Right lobe of liver (tissue), 6 donors: ENCODE data around the gene IL6R. TPM values are rescaled to one million over a fixed set of nuclear protein-coding genes. Genes with fewer than 3 reads are reported as not detected.

Source experiments
- ATAC-seq, 4 donors: fragments of 200-7000 bp; cut with Tn5 transposase; one replicate each; pipeline ENCODE4 v1.9.1; 2020; ENCODE audit warnings: mild to moderate bottlenecking in 4 of 4, moderate library complexity in 4 of 4
- DNase-seq, 3 donors: peaks; one replicate each; pipeline ENCODE4 v3.0.0-alpha.2; 2020
- H3K27ac ChIP-seq, 3 donors: fragments of 200-600 bp; one replicate each; pipeline ENCODE4 v1.8.0; 2022
- H3K27me3 ChIP-seq, 2 donors: fragments of 200-600 bp; one replicate each; pipeline ENCODE4 v1.8.0; 2022
- H3K36me3 ChIP-seq, 4 donors: fragments of 200-600 bp; sonication (generic) in 1 of 4; one replicate each; pipeline versions ENCODE4 v1.5.1 to v1.8.0; 2017 to 2022; ENCODE audit warnings: control low read depth in 1 of 4
- H3K4me1 ChIP-seq, 4 donors: fragments of 200-600 bp; sonication (generic) in 1 of 4; one replicate each; pipeline versions ENCODE4 v1.5.1 to v1.8.0; 2017 to 2022; ENCODE audit warnings: control low read depth in 1 of 4
- H3K4me3 ChIP-seq, 3 donors: fragments of 200-600 bp; one replicate each; pipeline ENCODE4 v1.8.0; 2022
- H3K9me3 ChIP-seq, 4 donors: fragments of 200-600 bp; sonication (generic) in 1 of 4; one replicate each; pipeline versions ENCODE4 v1.5.1 to v1.8.0; 2017 to 2022; ENCODE audit warnings: control low read depth in 1 of 4
- CTCF ChIP-seq, 4 donors: fragments of 200-600 bp in 3 of 4; fragments of 450-650 bp in 1 of 4; IDR thresholded peaks; one replicate each; pipeline versions ENCODE4 v1.5.1 to v1.8.0; 2016 to 2022; ENCODE audit warnings: antibody characterized with exemption in 4 of 4, mild to moderate bottlenecking in 2 of 4
- POLR2A ChIP-seq: fragments of 450-650 bp; IDR thresholded peaks from one replicate; pipeline ENCODE4 v1.6.1; 2017; ENCODE audit warnings: antibody characterized with exemption, mild to moderate bottlenecking
- whole genome bisulfite sequencing: methylation state at CpG from one replicate; pipeline ENCODE4 v1.1.6; 2018; ENCODE audit warnings: low coverage, low lambda C conversion rate; ENCODE audit not compliant: insufficient coverage; ENCODE audit errors: missing lambda C conversion rate; 5-methylcytosine and 5-hydroxymethylcytosine counted together
- intact Hi-C, 2 donors: fragments of 100-400 bp; cut with DNase I; formaldehyde crosslinking; loops; one replicate each; pipeline versions ENCODE4 v1.11.2 to v1.14.1; 2022
- total RNA-seq, 6 experiments: library from RNA; depleted of rRNA in 2 of 6; stranded (reverse); fragments of >200 nt in 2 of 6; fragmentation: NEBNext Ultra II Directional in 3 of 6; extraction: Animal tissue kit (Norgen Biotek cat#: 25700) in 3 of 6; gene quantifications; one replicate each; pipeline versions ENCODE4 v1.1.0 to v1.2.4, GENCODE V29; 2016 to 2023
- donor health status: DM: no; HTN: yes; CAD: no.
- donor health status: DM: no; HTN: no; CAD: no.
- donor health status: DM: no; HTN: no; CAD: no.
- donor health status: DM: no; HTN: yes; CAD: no.
- donor health status: DM: no; HTN: yes; CAD: no.

The IL6R gene
- total RNA-seq, 6 experiments from 2014 or later: 32.2 to 145 (median 68.2) TPM

- Histone ChIP-seq H3K36me3 (no peaks in the 10 kb centered on the region), H3K27me3 (no peaks in the 10 kb centered on the region), H3K4me1 (peaks cover 0 to 7% (median 0%) of the 10 kb centered on the region in 4 donors), H3K9me3 (no peaks in the 10 kb centered on the region), H3K4me3 (no peak overlapping the region), H3K27ac (no peak overlapping the region)
- no peak for TF ChIP-seq POLR2A
- TF ChIP-seq CTCF (IDR thresholded peaks at IDR 0.05): no peak
- 100% methylated on average over 1 of the region's 1 CpG for WGBS
- ATAC-seq (no peak), DNase-seq (peak in 1 of 3 donors; percentile 20)
- intact Hi-C loops: loop anchor here (10.0 kb wide), 2 partner anchors 68 to 78 kb away; partner anchors contain the start of gene UBE2Q1 (in 1 of the 2)
Observed at GRCh38 chr1:154476791-154477190, 71.6 kb downstream of the IL6R start.

GRCh38 chr1:154478013-154478412 is 72.9 kb downstream of the IL6R start:
- ATAC-seq: peak in 2 of 4 donors; percentile 9 to 29
- DNase-seq: peak in 1 of 3 donors; percentile 35
- H3K4me3 ChIP-seq: no peak overlapping the region
- H3K4me1 ChIP-seq: peaks cover 0 to 7% (median 0%) of the 10 kb centered on the region in 4 donors
- intact Hi-C loops: loop anchor here (10.0 kb wide), 2 partner anchors 67 to 77 kb away; partner anchors contain the start of gene UBE2Q1 (in 1 of the 2)
- 83% methylated on average over 8 of the region's 8 CpGs for WGBS
- H3K27ac ChIP-seq: no peak overlapping the region
- no peaks in the 10 kb centered on the region for H3K36me3 ChIP-seq
- no peaks in the 10 kb centered on the region for H3K27me3 ChIP-seq
- TF ChIP-seq CTCF (IDR thresholded peaks at IDR 0.05) (no peak), POLR2A (no peak)
- no peaks in the 10 kb centered on the region for H3K9me3 ChIP-seq

DNA sequence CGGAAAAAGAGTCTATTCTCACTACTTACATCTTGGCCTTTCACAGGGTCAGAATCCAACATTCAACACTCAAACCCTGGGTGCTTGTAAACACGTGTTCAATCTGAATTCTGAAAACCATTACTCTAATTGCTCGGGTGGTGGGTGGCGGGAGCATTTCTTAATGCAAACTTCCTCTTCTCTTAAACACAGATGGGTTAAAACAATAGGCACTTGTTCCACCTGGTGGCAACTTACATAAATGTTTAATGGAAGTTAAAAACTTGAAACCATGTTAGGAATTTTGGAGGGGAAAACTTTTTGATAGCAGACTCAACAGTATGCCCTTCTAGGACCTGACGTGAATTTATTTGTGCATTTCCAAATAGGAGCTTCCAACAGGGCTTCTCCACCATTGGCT is 73.5 kb downstream of the IL6R start:
- DNase-seq (peak in 1 of 3 donors; percentile 27), ATAC-seq (no peak)
- H3K27ac ChIP-seq: no peak overlapping the region
- H3K4me1 ChIP-seq: peaks cover 0 to 7% (median 0%) of the 10 kb centered on the region in 4 donors
- H3K4me3 ChIP-seq: no peak overlapping the region
- H3K9me3 ChIP-seq: no peaks in the 10 kb centered on the region
- intact Hi-C loops: loop anchor here (10.0 kb wide), 2 partner anchors 66 to 76 kb away; partner anchors contain the start of gene UBE2Q1 (in 1 of the 2)
- WGBS: 48% methylated on average over 4 of the region's 5 CpGs
- no peaks in the 10 kb centered on the region for H3K36me3 ChIP-seq
- TF ChIP-seq POLR2A (no peak), CTCF (IDR thresholded peaks at IDR 0.05) (peak in 2 of 4 donors; percentile 6 to 19)
- no peaks in the 10 kb centered on the region for H3K27me3 ChIP-seq

GRCh38 chr1:154479764-154480421 is 74.8 kb downstream of the IL6R start:
- ATAC-seq: peak; percentile 94 to 97 (median 96)
- WGBS: 25% methylated on average over 9 of the region's 9 CpGs
- TF ChIP-seq CTCF (IDR thresholded peaks at IDR 0.05) (peak; percentile 93 to 99 (median 94)), POLR2A (no peak)
- no peaks in the 10 kb centered on the region for H3K36me3 ChIP-seq
- H3K4me1 ChIP-seq: peaks cover 0 to 7% (median 0%) of the 10 kb centered on the region in 4 donors
- no peak overlapping the region for H3K4me3 ChIP-seq
- H3K27me3 ChIP-seq: no peaks in the 10 kb centered on the region
- no peak overlapping the region for H3K27ac ChIP-seq
- peak in 1 of 3 donors; percentile 56 for DNase-seq
- H3K9me3 ChIP-seq: no peaks in the 10 kb centered on the region
- intact Hi-C loops: loop anchor here (10.0 kb wide), 2 partner anchors 65 to 75 kb away; partner anchors contain the start of gene UBE2Q1 (in 1 of the 2)
